ENCODE results near the gene CLDN2. TPM values are rescaled to one million over a fixed set of nuclear protein-coding genes. Genes with fewer than 3 reads are reported as not detected.
A peak's percentile ranks its signal among the peaks of the same experiment; 100 is the strongest.

Gene CLDN2
- total and polyA plus RNA-seq, 2 of the 13 experiments (the other 11 are each of a cell fraction or from before 2014, with no cell fraction given) = 1.3 to 1.5 TPM

DNA sequence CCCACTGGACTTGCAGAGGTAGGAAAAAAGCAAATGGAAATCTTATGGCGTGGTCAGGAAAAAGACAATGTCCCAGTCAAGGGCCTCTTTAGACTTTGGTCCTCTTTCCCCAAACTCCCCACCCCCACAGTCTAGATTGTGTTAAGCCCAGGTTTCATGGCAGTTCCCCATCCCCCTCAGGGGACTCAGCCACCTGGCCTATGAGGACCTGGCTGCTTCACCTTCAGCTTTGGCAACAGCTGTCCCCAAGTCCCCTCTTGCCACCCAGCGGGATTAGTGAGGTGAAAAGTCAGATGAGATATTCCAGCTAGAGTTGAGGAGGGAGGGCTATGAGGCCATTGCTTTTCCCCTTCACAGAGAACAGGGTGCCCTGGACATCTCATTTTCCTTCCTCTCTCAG lies 17.5 kb upstream of the CLDN2 start (continued):
- TF ChIP-seq PAXIP1 (CRISPR knock-in tag; conservative IDR thresholded peaks at IDR 0.05) = peak; percentile 63
- TF ChIP-seq HOXA5 (CRISPR knock-in tag; IDR thresholded peaks at IDR 0.05) = no peak
- 0 out of 2 replicates have a peak, but pooled peaks have one; percentile 26 for TF ChIP-seq NCOR1 (IDR thresholded peaks at IDR 0.05; ENCODE audit: borderline replicate concordance, low read length)
- TF ChIP-seq, protein P1, sequence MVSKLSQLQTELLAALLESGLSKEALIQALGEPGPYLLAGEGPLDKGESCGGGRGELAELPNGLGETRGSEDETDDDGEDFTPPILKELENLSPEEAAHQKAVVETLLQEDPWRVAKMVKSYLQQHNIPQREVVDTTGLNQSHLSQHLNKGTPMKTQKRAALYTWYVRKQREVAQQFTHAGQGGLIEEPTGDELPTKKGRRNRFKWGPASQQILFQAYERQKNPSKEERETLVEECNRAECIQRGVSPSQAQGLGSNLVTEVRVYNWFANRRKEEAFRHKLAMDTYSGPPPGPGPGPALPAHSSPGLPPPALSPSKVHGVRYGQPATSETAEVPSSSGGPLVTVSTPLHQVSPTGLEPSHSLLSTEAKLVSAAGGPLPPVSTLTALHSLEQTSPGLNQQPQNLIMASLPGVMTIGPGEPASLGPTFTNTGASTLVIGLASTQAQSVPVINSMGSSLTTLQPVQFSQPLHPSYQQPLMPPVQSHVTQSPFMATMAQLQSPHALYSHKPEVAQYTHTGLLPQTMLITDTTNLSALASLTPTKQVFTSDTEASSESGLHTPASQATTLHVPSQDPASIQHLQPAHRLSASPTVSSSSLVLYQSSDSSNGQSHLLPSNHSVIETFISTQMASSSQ (IDR thresholded peaks at IDR 0.05; ENCODE audit: low read depth) = no peak
- TF ChIP-seq, protein P1 (CRISPR knock-in tag; IDR thresholded peaks at IDR 0.05; ENCODE audit: borderline replicate concordance) = no peak
- TF ChIP-seq YEATS2 (CRISPR knock-in tag; IDR thresholded peaks at IDR 0.05; ENCODE audit: borderline replicate concordance) = no peak
- TF ChIP-seq POLR2AphosphoS5 (IDR thresholded peaks at IDR 0.05; ENCODE audit: low read depth, low read length) = no peak
- no peak for TF ChIP-seq ZNF660 (CRISPR knock-in tag; IDR thresholded peaks at IDR 0.05; ENCODE audit: borderline replicate concordance, low read depth)
- TF ChIP-seq XRCC5 (optimal IDR thresholded peaks at IDR 0.05; ENCODE audit: low read length) = peak; percentile 17
- TF ChIP-seq ZNF768 (CRISPR knock-in tag; IDR thresholded peaks at IDR 0.05) = no peak
- TF ChIP-seq KLF15 (CRISPR knock-in tag; IDR thresholded peaks at IDR 0.05; ENCODE audit: borderline replicate concordance) = no peak
- TF ChIP-seq POLR2AphosphoS2 (IDR thresholded peaks at IDR 0.05; ENCODE audit: low read depth, low read length) = no peak
- TF ChIP-seq ZNF180 (CRISPR knock-in tag; IDR thresholded peaks at IDR 0.05; ENCODE audit: borderline replicate concordance, low read depth) = no peak
- no peak for TF ChIP-seq KDM6A (CRISPR knock-in tag; IDR thresholded peaks at IDR 0.05; ENCODE audit: low read depth)
- TF ChIP-seq ZFY (CRISPR knock-in tag; IDR thresholded peaks at IDR 0.05) = no peak
- TF ChIP-seq ARNT2 (CRISPR knock-in tag; IDR thresholded peaks at IDR 0.05; ENCODE audit: low read depth) = no peak
- TF ChIP-seq SOX6 (IDR thresholded peaks at IDR 0.05) = no peak
- TF ChIP-seq SOX6 (CRISPR knock-in tag; IDR thresholded peaks at IDR 0.05) = peak; percentile 72
- no peak for TF ChIP-seq GLI4 (CRISPR knock-in tag; IDR thresholded peaks at IDR 0.05; ENCODE audit: borderline replicate concordance)
- peak; percentile 21; the same call in 1 of the 2 replicates for TF ChIP-seq NCOA2 (CRISPR knock-in tag; IDR thresholded peaks at IDR 0.05)
- TF ChIP-seq EHMT2 (IDR thresholded peaks at IDR 0.05; ENCODE audit: borderline replicate concordance, low read depth, low read length) = 0 out of 2 replicates have a peak, but pooled peaks have one; percentile 15
- TF ChIP-seq ZNF704 (CRISPR knock-in tag; IDR thresholded peaks at IDR 0.05; ENCODE audit: borderline replicate concordance) = no peak
- TF ChIP-seq SAFB2 (CRISPR knock-in tag; IDR thresholded peaks at IDR 0.05; ENCODE audit: borderline replicate concordance, low read depth) = no peak
- no peak for TF ChIP-seq ZBTB42 (CRISPR knock-in tag; IDR thresholded peaks at IDR 0.05)

Measured in HepG2 (cell line).